HG02798 (cell line): ENCODE measurements around the gene XRN1.

Experiments used
- ATAC-seq: cut with Tn5 transposase; IDR thresholded peaks from one replicate; pipeline ENCODE4 v1.9.1; 2021; ENCODE audit warnings: mild to moderate bottlenecking; ENCODE audit not compliant: unreplicated experiment, poor library complexity

XRN1 gene

GRCh38 chr3:142275856-142276255, 172.0 kb downstream of the XRN1 start:
- no peak for ATAC-seq

- ATAC-seq = no peak
Observed at GRCh38 chr3:142274908-142275307, 172.9 kb downstream of the XRN1 start.

GRCh38 chr3:142273501-142273900, 174.3 kb downstream of the XRN1 start:
- no peak for ATAC-seq

- ATAC-seq = no peak
Observed at GRCh38 chr3:142272200-142272891, 175.5 kb downstream of the XRN1 start.

- no peak for ATAC-seq
Observed at GRCh38 chr3:142270407-142270806, 177.4 kb downstream of the XRN1 start.

- ATAC-seq = no peak
Observed at GRCh38 chr3:142269767-142270166, 178.1 kb downstream of the XRN1 start.

GRCh38 chr3:142268426-142268825, 179.4 kb downstream of the XRN1 start:
- ATAC-seq = no peak

- no peak for ATAC-seq
Observed at GRCh38 chr3:142267269-142267668, 180.6 kb downstream of the XRN1 start.

- no peak for ATAC-seq
Observed at GRCh38 chr3:142263112-142263511, 184.7 kb downstream of the XRN1 start.

- ATAC-seq = no peak
Observed at GRCh38 chr3:142259359-142259758, 188.5 kb downstream of the XRN1 start.

GRCh38 chr3:142256712-142257333, 191.0 kb downstream of the XRN1 start:
- ATAC-seq = no peak
